ENCODE measurements around the gene SLC38A9.

- no peak for TF ChIP-seq CTCF (IDR thresholded peaks at IDR 0.05)
- no peak for TF ChIP-seq EZH2 (IDR thresholded peaks at IDR 0.05; ENCODE audit: borderline replicate concordance, insufficient read depth, low read depth, low read length, poor library complexity, severe bottlenecking)
Observed at GRCh38 chr5:55583578-55583977, 128.5 kb downstream of the SLC38A9 start.

Measured in B cell (primary cell).